ENCODE results near the gene MAG. TPM values are rescaled to one million over a fixed set of nuclear protein-coding genes. Genes with fewer than 3 reads are reported as not detected.

Gene MAG
- total RNA-seq, 2 donors from 2014 or later, result not detected

GRCh38 chr19:35254341-35255297 lies 37.3 kb upstream of the MAG start:
- Histone ChIP-seq H3K36me3 (ENCODE audit: control insufficient read depth, insufficient read depth, low read length) (peaks cover 83% of the 10 kb centered on the region), H3K9me3 (ENCODE audit: control insufficient read depth, low read length) (no peaks in the 10 kb centered on the region), H3K9ac (ENCODE audit: extremely low read depth, low read length, poor library complexity, severe bottlenecking) (no peak overlapping the region), H3K27me3 (ENCODE audit: control insufficient read depth, insufficient read depth, low read length, poor library complexity, severe bottlenecking) (no peaks in the 10 kb centered on the region), H3K27ac (ENCODE audit: low read depth, low read length) (no peak overlapping the region), H3K4me1 (ENCODE audit: control insufficient read depth, insufficient read depth, low read length) (peaks cover 8% of the 10 kb centered on the region), H3K4me3 (ENCODE audit: low read length) (no peak overlapping the region)
- TF ChIP-seq, protein P1, sequence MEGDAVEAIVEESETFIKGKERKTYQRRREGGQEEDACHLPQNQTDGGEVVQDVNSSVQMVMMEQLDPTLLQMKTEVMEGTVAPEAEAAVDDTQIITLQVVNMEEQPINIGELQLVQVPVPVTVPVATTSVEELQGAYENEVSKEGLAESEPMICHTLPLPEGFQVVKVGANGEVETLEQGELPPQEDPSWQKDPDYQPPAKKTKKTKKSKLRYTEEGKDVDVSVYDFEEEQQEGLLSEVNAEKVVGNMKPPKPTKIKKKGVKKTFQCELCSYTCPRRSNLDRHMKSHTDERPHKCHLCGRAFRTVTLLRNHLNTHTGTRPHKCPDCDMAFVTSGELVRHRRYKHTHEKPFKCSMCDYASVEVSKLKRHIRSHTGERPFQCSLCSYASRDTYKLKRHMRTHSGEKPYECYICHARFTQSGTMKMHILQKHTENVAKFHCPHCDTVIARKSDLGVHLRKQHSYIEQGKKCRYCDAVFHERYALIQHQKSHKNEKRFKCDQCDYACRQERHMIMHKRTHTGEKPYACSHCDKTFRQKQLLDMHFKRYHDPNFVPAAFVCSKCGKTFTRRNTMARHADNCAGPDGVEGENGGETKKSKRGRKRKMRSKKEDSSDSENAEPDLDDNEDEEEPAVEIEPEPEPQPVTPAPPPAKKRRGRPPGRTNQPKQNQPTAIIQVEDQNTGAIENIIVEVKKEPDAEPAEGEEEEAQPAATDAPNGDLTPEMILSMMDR (conservative IDR thresholded peaks at IDR 0.05), result no peak
- H3K9me3 Mint-ChIP-seq, result no peaks in the 10 kb centered on the region
- H3K4me1 Mint-ChIP-seq, result peaks cover 37% of the 10 kb centered on the region
- no peaks in the 10 kb centered on the region for H3K27me3 Mint-ChIP-seq (ENCODE audit: insufficient read depth)
- H3K36me3 Mint-ChIP-seq (ENCODE audit: low read depth), result peaks cover 81% of the 10 kb centered on the region
- peak overlapping the region; percentile 69 for H3K27ac Mint-ChIP-seq
- H3K4me3 Mint-ChIP-seq, result peak overlapping the region; percentile 31
- DNase-seq, result no peak
- WGBS, 2 experiments (ENCODE audit: insufficient coverage in 1 of 2, insufficient read length in 1 of 2), result 94 to 96% methylated on average over 15 to 17 of the region's 17 CpGs

DNA sequence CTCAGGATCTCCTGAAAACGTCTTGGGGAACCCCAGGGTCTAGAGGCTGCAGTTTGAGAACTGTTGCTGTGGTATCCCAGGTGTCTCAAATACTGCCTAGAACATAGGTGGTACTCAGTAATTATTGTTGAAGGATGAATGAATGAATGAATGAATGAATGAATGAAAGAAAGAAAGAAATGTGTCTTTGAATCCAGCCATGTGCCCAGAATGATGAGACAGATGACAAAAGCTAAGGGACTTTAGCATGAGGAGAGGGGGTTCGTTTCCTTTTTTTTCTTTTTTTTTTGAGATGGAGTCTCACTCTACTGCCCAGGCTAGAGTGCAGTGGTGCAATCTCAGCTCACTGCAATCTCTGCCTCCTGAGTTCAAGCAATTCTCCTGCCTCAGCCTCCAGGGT lies 35.4 kb upstream of the MAG start:
- Histone ChIP-seq H3K27me3 (ENCODE audit: control insufficient read depth, insufficient read depth, low read length, poor library complexity, severe bottlenecking) (no peaks in the 10 kb centered on the region), H3K9ac (ENCODE audit: extremely low read depth, low read length, poor library complexity, severe bottlenecking) (no peak overlapping the region), H3K4me1 (ENCODE audit: control insufficient read depth, insufficient read depth, low read length) (no peaks in the 10 kb centered on the region), H3K27ac (ENCODE audit: low read depth, low read length) (no peak overlapping the region), H3K4me3 (ENCODE audit: low read length) (no peak overlapping the region), H3K9me3 (ENCODE audit: control insufficient read depth, low read length) (no peaks in the 10 kb centered on the region), H3K36me3 (ENCODE audit: control insufficient read depth, insufficient read depth, low read length) (peaks cover 83% of the 10 kb centered on the region)
- no peaks in the 10 kb centered on the region for H3K9me3 Mint-ChIP-seq
- no peak overlapping the region for H3K27ac Mint-ChIP-seq
- H3K36me3 Mint-ChIP-seq (ENCODE audit: low read depth), result peaks cover 77% of the 10 kb centered on the region
- H3K27me3 Mint-ChIP-seq (ENCODE audit: insufficient read depth), result no peaks in the 10 kb centered on the region
- 75 to 95% methylated on average over 1 to 2 of the region's 2 CpGs for WGBS, 2 experiments (ENCODE audit: insufficient coverage in 1 of 2, insufficient read length in 1 of 2)
- DNase-seq, result no peak
- peaks cover 26% of the 10 kb centered on the region for H3K4me1 Mint-ChIP-seq
- TF ChIP-seq, protein P1 (conservative IDR thresholded peaks at IDR 0.05), result no peak
- H3K4me3 Mint-ChIP-seq, result no peak overlapping the region

DNA sequence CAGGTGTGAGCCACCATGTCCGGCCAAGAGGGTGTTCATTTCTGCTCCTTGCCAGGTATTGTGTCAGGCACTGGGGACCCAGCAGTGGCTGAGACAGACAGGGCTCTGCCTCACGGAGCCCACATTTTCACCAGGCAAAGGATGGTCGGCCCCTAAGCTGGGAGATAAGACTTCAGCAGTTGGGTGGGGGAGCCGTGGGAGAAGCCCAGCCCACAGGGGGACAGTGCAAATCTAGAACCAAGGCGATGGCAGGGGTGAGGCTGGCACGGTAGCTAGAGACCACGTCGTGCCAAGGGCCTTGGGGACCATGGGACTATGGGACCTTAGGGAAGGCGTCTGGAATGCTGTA lies 34.9 kb upstream of the MAG start:
- no peaks in the 10 kb centered on the region for H3K9me3 ChIP-seq (ENCODE audit: control insufficient read depth, low read length)
- Mint-ChIP-seq H3K36me3 (ENCODE audit: low read depth) (peaks cover 76% of the 10 kb centered on the region), H3K9me3 (no peaks in the 10 kb centered on the region), H3K27me3 (ENCODE audit: insufficient read depth) (no peaks in the 10 kb centered on the region), H3K4me1 (peaks cover 25% of the 10 kb centered on the region), H3K27ac (no peak overlapping the region), H3K4me3 (no peak overlapping the region)
- H3K27ac ChIP-seq (ENCODE audit: low read depth, low read length), result no peak overlapping the region
- H3K4me1 ChIP-seq (ENCODE audit: control insufficient read depth, insufficient read depth, low read length), result no peaks in the 10 kb centered on the region
- no peak for DNase-seq
- H3K4me3 ChIP-seq (ENCODE audit: low read length), result no peak overlapping the region
- WGBS, 2 experiments (ENCODE audit: insufficient coverage in 1 of 2, insufficient read length in 1 of 2), result 92 to 95% methylated on average over 8 to 9 of the region's 9 CpGs
- peaks cover 82% of the 10 kb centered on the region for H3K36me3 ChIP-seq (ENCODE audit: control insufficient read depth, insufficient read depth, low read length)
- no peaks in the 10 kb centered on the region for H3K27me3 ChIP-seq (ENCODE audit: control insufficient read depth, insufficient read depth, low read length, poor library complexity, severe bottlenecking)
- TF ChIP-seq, protein P1 (conservative IDR thresholded peaks at IDR 0.05), result no peak
- no peak overlapping the region for H3K9ac ChIP-seq (ENCODE audit: extremely low read depth, low read length, poor library complexity, severe bottlenecking)

Data from endodermal cell (in vitro differentiated cells).